Measurements from ENCODE around the gene TSPAN4. TPM values are rescaled to one million over a fixed set of nuclear protein-coding genes. Genes with fewer than 3 reads are reported as not detected.

The TSPAN4 gene, protein sequence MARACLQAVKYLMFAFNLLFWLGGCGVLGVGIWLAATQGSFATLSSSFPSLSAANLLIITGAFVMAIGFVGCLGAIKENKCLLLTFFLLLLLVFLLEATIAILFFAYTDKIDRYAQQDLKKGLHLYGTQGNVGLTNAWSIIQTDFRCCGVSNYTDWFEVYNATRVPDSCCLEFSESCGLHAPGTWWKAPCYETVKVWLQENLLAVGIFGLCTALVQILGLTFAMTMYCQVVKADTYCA
- total RNA-seq (2014; rRNA removed; shearing (Covaris generic); ENCODE audit: low replicate concordance) = 222 and 399 TPM in 2 replicates

DNA sequence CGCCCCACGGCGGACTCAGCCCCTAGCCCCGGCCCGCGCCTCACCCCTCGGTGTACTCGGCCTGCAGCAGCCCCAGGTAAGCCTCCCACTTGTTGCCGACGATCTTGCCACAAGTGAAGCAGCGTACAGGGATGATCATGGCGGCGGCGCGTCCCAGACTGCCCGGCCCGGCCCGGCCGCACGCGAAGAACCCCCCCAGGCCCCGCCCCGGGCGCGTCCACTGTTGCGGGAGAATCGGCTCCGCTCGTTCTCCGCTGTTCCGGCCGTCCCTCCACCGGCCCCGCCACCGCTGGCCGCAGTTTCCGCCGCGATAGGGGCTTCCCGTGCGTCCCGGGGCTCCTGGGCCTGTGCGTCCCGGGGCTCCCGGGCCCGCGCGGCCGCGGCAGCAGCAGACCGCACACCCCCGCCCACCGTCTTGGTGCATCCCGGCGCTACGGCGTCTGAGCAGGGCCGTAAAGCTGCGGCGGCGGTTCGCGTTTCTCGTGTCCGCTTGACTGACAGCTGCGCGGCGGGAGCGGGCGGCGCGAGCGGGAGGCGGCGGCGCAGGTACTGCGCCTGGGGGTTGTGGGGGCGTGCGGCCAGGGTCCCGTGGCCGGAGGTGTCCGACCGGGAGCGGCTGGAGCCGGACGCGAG is at the start of gene TSPAN4, which contains the start of gene POLR2L:
Gene TSPAN4, plus strand, starts transcription at position 483 of the 633 bp plus-strand sequence. CDS start 7,453 bp downstream, outside the sequence.
Gene POLR2L, minus strand, starts transcription at position 160 of the 633 bp plus-strand sequence. Its CDS starts 21 bp downstream, at position 139.
- Histone ChIP-seq H3K4me3 (peak within 1 kb of the TSS; percentile 98), H3K36me3 (peaks cover 68% of the 10 kb centered on the region), H3K9me3 (no peaks in the 10 kb centered on the region), H3K27me3 (no peaks in the 10 kb centered on the region)
- DNase-seq = peak; percentile 92

DNA sequence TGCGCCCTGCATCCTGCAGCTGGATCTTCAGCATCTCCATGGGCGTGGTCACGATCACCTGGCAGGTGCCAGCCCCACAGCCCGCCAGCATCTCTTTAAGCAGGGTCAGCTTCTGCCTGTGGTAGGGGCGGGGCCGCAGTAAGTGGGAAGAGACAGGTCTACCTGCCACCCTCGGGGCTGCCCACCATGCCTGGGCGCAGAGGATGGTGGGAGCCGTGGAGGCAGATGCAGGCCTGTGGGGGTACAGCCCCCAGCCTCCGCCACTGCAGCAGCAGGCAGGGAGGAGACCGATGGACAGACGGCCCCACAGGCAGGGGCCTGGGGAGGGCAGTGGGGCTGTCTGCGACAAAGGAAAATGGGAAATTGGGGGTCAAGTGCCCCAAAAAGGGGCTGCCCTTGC is 49.8 kb upstream of the TSPAN4 start:
- Histone ChIP-seq H3K9me3 (no peaks in the 10 kb centered on the region), H3K4me3 (no peak overlapping the region), H3K27me3 (no peaks in the 10 kb centered on the region), H3K36me3 (peaks cover 35% of the 10 kb centered on the region)
- DNase-seq = no peak

DNA sequence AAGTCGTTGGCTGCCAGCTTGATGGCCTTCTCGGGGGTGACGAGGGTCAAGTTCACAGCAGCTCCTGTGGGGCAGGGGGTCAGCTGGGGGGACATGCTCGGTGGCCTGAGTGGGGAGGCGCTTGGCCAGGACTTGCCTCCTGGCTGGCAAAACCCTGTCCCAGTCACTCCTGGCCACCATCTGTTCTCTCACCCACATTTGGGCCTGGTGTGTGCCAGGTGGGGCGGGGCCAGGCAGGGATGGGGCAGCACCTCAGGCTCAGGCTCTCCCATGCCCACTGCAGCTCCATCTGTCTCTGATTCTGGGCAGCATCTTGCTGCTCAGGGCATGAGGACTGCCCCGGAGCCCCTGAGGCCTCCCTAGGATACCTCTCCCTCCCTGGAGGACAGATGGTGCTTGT is 49.1 kb upstream of the TSPAN4 start:
- Histone ChIP-seq H3K4me3 (no peak overlapping the region), H3K9me3 (no peaks in the 10 kb centered on the region), H3K36me3 (peaks cover 35% of the 10 kb centered on the region), H3K27me3 (no peaks in the 10 kb centered on the region)
- DNase-seq = peak; percentile 57

DNA sequence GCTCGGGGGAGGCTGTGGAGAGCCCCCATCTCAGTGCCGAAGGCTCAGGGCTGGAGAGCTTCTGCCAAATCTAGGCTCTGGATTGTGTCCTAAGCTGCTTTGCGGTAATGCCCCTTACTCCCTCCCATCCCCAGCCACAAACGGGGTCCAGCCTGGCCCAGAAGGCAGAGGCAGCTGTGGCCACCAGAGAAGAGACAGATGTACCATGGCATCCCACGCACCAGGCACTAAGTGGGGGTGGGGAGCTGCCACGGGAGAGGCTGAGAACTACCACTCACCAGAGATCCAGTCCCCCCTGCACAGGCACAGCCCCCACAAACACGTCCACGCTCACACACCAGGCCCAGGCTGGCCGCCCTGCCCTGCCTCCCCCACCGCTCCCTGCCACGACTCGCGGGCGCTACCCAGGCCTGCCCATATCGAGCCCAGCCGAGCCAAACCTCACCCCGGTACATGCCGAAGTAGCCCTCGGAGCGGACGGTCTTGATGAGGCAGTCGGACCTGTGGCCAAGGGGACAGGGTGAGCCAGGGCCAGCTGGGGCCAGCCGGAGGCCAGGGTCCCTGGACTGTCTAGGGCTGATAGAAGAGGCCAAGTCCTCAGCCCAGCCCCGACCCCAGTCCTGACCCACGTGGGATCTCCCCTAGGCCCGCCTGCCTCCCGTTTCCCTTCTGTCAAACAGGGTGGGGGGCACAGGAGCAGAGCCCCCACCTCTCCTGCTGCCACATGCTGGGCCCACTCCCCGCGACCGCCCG is 48.5 kb upstream of the TSPAN4 start:
- DNase-seq = no peak
- Histone ChIP-seq H3K36me3 (peaks cover 37% of the 10 kb centered on the region), H3K27me3 (no peaks in the 10 kb centered on the region), H3K9me3 (no peaks in the 10 kb centered on the region), H3K4me3 (no peak overlapping the region)

DNA sequence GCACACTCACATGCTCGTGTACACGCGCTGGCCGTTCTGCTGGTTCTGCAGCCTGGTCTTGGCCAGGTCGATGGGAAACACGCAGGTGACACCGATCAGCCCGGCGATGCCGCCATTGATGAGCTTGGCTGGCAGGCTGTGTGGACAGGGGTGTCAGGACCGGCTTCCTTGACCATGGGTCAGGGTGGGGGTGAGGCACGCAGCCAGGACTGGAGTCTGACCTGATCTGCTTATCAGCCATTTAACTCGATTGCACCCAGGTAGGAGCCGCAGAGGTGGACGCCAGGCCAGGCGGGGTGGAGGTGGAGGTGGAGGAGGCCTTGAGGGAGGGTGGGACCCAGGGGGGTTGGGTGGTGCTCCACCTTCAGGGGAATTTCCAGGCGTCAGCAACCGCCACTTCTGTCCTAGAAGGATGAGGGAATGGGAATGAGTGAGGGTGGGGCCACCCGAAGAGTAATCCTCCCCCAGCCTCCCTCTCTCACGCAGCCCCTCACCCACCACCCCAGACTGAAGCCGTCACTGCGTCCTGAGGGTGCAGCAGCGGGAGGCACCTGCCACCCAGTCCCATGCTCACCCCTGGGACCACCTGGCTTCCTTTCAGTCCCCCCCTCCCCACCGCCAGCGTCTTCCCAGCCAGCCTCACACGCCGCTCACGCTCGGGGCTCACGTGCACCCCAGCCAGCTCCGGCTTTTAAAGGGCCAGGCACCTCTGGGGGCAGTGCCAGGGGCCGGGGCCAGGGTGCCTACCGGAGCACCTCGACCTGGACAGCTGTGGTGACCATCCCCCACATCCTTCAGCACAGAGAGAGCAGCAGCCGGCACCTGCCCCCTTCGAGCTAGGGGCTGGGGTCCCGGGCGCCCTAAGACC is 47.7 kb upstream of the TSPAN4 start:
- DNase-seq = no peak
- Histone ChIP-seq H3K27me3 (no peaks in the 10 kb centered on the region), H3K9me3 (no peaks in the 10 kb centered on the region), H3K36me3 (peaks cover 42% of the 10 kb centered on the region), H3K4me3 (peak overlapping the region; percentile 99)

DNA sequence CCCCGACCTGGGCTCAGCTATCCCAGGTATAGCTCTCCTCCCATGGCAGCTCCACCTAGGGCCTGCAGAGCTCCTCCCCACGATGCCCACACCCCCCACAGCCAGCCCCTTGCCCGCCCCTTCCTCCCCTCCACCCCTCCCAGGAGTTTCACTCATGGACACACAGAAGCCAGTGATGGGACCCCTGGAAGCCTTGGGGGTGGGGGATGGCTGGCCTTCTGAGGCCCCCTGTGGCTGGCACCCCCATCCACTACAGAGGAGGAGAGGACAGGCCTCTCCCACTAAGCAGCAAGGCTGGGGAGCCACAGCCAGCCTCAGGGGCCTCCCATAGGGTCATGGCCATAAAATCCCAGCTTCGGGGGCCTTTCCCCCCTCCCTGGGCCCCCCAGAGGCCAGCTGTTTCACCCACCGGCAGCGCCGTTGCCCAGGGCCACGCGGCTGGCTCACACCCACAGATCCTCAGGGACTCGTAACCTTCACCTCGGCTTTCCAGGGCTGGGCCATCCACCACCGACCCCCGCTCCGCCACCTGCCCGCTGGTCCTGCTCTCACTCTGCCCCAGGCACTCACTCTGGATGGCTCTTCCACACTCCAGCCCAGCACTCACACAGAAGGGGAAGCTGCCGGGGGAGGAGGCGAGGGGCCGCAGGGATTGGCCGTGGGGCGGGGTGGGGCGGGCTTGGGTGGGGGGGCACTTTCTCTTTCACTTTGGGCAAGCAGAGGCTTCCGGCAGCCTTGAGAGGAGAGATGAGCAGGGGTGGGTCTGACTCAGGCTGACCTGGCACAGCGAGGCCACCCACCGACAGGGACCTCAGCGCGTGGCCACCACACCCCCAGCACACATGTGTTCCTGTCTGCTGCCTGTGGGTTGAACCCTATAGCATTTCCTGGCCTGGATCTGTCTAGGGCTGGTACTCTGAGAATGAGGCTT is 46.8 kb upstream of the TSPAN4 start:
- H3K36me3 ChIP-seq = peaks cover 45% of the 10 kb centered on the region
- H3K27me3 ChIP-seq = no peaks in the 10 kb centered on the region
- H3K9me3 ChIP-seq = no peaks in the 10 kb centered on the region
- H3K4me3 ChIP-seq = peak overlapping the region; percentile 99
- DNase-seq = peak; percentile 94

DNA sequence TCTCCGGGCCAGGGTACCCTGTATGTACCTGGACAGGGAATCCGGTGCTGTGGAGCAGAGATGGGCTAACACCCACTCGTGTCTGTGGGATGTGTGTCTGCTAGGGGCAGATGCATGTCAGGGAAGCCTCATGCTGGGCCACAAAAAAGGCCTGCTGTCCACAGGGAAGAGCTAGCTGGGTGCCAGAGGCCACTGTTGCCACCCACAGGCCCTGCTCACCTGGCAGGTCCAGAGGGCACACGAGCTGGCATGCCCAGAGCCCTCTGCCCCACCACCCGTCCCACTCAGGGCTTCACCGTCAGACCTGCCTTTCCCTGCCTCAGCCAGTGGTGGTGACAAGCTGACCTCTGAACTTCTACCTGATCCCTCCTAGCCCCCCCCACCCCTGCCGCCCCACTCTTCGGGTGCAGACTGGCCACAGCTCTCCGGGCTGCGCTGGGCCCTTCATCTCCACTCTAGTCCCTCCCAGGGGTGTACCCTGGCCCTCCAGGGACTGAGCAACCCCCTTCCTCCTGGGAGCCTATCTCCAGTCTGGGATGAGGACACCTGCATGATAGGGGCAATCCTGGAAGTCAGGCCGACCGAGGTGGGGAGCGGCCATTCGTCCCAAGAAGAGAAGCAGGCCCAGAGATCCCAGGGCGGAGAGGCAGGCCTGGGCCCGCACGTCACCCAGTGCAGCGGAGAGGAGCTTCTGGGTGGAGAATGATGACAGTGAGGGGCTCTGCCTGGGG is 45.9 kb upstream of the TSPAN4 start:
- Histone ChIP-seq H3K9me3 (no peaks in the 10 kb centered on the region), H3K36me3 (peaks cover 41% of the 10 kb centered on the region), H3K27me3 (no peaks in the 10 kb centered on the region), H3K4me3 (peak overlapping the region; percentile 99)
- DNase-seq = no peak

DNA sequence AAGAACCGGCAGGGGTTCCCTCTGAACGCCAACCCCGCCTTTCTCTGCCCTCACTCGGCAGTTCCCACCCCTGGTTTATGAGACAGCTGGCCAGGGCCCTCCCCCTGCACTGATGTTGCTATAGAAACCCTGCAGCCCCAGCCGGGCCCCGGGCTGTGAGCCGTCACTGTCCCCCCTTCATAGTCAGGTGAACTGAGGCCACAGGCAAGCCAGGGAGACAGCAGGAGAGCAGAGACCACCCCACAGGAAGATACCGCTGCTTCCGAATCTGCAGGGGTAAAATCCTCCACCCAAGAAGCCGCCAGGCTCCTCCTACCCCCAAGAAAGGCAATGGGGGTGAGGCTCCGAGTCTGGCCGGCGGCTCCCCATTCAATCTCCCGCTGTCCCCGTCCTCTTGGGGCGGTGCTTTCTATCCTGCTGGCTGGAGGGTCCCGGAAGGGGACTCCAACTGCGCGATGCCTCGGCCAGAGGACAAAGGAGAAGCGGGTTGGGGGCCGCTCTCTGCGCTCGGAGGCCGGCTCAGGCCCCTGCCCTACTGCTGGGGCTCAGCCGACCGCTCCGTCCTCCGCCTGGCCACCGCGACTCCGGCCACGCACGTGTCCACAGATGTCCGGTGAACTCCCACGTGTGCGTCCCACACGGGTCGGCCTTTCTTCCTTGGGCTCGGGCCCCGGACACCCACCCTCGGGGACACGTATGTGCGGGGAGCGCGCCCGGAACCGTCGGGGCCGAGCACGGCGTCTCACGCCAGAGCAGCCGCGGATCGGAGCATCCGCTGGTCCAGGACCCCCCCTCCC is 45.2 kb upstream of the TSPAN4 start:
- DNase-seq = peak; percentile 82

DNA sequence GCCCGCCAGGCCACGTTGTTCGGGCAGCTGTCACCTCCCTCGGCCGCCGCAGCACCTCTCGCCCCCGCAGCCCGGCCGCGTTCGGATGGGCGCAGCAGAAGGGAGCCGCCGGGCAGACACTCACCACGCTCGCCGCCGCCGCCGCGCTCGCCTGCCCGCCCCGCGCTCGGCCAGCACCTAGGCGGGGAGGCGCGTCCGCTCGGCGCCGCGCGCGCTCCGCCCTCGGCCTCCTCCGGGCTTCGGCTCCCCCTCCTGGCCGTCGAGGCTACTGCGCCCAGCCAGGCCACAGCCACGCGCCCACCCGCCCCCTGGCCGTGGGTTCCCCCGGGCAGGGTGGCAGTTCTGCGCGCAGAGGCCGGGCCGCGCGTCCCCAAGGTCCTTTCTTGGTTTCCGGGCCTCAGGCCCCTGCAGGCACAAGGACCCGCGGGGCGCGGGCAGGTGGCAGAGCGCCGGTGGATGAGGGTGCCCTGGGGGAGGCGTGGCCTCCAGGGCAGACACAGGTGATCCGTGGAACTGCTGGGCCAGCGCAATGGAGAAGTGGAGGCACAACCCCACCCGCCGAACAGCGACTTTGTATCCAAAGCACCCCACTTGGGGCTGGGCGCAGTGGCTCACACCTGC is 44.4 kb upstream of the TSPAN4 start, which contains the start of gene SLC25A22:
Gene SLC25A22, minus strand, starts transcription at position 189 of the 621 bp plus-strand sequence. CDS start 3,275 bp downstream, outside the sequence.
- Histone ChIP-seq H3K27me3 (no peaks in the 10 kb centered on the region), H3K4me3 (peak within 1 kb of the TSS; percentile 99), H3K9me3 (no peaks in the 10 kb centered on the region), H3K36me3 (peaks cover 41% of the 10 kb centered on the region)
- peak; percentile 84 for DNase-seq

More for the DNA sequence above, 45.2 kb upstream of the TSPAN4 start:
- Histone ChIP-seq H3K9me3 (no peaks in the 10 kb centered on the region), H3K4me3 (peak overlapping the region; percentile 99), H3K27me3 (no peaks in the 10 kb centered on the region), H3K36me3 (peaks cover 39% of the 10 kb centered on the region)

DNA sequence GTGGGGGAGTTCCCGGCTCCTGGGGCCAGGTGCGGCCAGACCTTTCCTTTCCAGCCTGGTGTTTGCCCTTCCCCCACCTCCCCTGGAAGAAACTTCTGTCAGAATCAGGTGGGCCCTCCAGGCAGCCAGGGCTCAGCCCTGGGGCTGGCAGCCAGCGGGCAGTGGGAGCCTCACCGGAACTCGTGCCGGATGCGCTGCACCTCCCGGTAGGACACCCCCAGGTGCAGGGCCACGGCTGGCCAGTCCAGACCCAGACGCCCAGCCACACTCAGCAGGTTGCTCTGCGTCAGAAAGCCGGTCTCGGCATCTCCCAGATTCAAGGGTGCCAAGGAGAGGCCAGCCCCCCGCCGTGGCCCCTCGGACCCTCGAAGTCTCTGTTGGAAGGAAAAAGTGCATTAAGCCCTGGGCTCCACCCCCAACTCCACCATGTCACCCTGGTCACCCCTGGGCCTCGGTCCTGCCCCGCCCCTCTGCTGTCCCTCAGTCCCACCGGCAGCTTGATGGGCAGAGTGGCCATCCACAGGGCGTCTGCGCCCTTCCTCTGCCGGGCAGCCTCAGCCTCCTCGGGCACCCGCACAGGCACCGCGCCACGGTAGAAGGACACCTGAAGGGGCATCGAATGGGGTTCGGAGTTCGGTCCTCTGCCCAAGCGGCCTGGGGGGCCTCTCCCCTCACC is 42.9 kb upstream of the TSPAN4 start:
- DNase-seq = no peak
- no peaks in the 10 kb centered on the region for H3K9me3 ChIP-seq
- no peaks in the 10 kb centered on the region for H3K27me3 ChIP-seq
- no peak overlapping the region for H3K4me3 ChIP-seq
- peaks cover 32% of the 10 kb centered on the region for H3K36me3 ChIP-seq

DNA sequence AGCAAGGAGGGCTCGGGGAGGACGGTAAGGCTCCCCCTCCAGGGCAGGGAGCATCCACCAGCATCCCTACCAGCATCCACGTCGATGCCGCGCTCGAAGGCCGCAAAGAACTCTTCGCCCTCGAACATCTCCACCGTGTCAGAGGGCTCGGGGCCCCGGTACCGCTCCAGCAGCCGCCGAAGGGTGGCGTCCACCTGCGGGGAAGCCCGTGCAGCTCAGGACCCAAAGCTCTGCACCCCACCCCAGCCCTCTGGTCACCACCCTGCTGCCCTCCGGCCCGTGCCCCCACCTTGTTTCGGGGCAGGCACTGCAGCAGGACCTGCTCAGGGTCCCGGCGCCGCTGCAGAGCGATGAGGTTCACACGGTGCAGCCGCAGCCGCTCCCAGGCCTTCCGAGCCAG is 42.2 kb upstream of the TSPAN4 start:
- Histone ChIP-seq H3K9me3 (no peaks in the 10 kb centered on the region), H3K27me3 (no peaks in the 10 kb centered on the region), H3K36me3 (peaks cover 33% of the 10 kb centered on the region), H3K4me3 (no peak overlapping the region)
- no peak for DNase-seq

DNA sequence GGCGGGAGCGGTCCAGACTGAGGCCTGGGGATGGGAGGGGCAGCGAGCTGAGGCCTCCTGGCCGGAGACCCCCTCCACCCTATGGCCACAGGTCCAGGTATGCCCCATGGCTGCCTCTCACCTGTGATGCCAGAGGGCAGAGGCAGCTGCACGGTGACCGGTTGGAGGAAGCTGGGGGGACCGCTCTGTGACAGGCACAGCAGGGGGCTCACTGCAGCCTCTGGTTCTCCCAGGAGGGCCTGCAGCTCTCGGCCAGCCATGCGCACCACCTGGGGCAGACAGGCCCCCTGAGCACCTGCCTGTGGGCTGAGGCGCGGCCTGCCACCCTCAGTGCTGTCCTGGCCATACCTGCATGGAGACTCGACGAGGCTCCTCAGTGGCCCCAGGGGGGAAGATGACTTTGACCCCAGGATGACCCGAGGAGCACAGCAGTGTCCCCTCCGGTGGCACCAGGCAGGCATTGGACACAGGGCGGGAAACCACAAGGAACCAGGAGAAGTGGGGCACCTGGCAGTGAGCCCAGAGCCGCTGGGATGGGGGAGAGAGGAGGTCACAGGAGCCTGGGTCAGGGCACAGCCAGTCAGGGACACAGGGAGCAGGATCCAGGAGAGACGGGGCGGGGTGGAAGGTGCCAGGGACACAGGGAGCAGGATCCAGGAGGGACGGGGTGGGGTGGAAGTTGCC is 41.4 kb upstream of the TSPAN4 start:
- no peaks in the 10 kb centered on the region for H3K27me3 ChIP-seq
- DNase-seq = no peak
- no peaks in the 10 kb centered on the region for H3K9me3 ChIP-seq
- peaks cover 36% of the 10 kb centered on the region for H3K36me3 ChIP-seq
- no peak overlapping the region for H3K4me3 ChIP-seq

All from MG63 (cell line).